HG03342 (cell line): Measurements from ENCODE around the gene RRM1.
"Not testable (repeated sequence)": the region's sequence is repeated elsewhere in the genome, so short reads cannot be mapped to it uniquely, and the experiment has no call there.

ENCODE experiments used
- ATAC-seq: cut with Tn5 transposase; IDR thresholded peaks from one replicate; pipeline ENCODE4 v1.9.1; 2021; ENCODE audit warnings: mild to moderate bottlenecking, moderate library complexity; ENCODE audit not compliant: unreplicated experiment

RRM1 gene

DNA sequence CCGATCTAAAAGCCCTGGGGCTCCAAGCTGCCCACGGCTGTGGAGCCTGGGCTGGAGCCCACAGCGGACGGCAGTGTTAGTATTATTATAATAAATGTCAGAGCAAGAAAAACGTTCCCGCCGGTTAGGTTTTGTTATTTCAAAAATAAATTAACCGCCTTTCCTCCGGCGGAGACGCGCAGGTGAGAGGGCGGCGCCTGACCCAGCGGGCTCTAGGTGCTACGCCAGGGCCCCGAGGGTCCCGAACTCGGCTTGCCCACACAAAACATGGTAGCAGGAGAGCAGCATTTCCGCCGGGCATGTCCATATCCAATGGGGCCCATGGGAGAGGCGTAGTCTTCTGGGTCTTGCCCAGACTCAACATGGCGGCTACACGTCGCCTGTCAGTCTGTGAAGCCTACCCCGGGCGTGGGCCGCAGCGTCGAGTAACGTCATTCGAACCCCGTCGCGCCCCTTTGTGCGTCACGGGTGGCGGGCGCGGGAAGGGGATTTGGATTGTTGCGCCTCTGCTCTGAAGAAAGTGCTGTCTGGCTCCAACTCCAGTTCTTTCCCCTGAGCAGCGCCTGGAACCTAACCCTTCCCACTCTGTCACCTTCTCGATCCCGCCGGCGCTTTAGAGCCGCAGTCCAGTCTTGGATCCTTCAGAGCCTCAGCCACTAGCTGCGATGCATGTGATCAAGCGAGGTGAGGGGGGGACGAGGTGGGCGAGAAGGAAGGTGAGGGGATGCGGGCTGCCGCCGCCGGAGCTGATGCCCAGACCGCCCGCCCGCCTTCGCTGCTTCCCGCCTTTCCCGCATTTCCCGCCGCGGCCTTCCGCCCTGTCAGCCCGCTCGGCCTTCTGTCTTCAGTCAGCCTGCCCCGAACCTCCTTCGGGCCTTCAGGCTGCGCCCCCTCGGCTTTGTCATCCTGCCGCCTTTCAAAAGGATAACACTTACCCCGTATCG, at the start of gene RRM1:
Gene RRM1 (plus strand): TSS at position 452 of the 944 bp plus-strand sequence. CDS start 214 bp downstream, at position 666.
- ATAC-seq = peak; percentile 95

DNA sequence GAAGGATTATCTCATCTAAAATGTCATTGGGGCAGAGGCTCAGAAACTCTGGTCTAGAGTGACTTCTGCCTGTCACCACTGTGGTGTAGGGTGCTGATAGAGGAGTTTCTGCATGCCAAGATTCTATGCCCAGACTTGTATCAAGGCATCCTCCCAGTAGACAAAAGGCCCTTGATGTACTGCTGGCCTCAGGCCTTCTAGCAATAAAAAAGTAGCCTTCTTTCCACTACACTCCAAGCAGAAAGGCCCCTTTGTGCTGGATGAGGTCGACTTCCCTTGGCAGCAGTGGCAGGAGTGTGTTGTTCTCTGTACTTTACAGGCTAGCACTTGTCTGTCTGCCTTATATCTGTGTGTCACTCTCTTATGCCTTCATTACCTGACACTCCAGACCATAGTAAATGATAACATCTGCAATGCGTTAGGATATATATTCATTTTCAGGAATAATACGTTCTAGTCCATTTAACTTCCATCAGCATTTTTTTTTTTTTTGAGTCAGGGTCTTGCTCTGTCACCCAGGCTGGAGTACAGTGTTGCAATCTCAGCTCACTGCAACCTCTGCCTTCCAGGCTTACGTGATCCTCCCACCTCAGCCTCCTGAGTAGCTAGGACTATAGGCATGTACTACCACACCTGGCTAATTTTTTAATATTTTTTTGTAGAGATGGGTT, 49.5 kb upstream of the RRM1 start:
- ATAC-seq = no peak

DNA sequence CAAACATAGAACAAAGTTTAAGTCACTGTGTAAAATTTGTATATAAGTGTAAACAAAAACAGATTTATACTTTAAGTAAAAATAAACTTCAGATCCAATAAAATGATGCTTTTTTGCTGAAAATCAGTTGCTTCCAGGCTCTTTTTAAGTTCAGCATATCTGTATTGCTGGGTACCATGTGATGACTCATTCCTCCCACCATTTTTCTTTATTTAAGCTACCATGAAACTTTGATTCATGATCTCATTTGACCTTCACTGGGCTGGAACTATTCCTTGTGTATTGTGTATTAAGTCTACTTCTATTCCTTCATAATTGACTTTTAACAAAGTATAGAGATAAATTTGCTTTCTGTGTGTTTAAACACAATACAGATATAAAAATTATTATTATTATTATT, 46.3 kb upstream of the RRM1 start:
- ATAC-seq = no peak

DNA sequence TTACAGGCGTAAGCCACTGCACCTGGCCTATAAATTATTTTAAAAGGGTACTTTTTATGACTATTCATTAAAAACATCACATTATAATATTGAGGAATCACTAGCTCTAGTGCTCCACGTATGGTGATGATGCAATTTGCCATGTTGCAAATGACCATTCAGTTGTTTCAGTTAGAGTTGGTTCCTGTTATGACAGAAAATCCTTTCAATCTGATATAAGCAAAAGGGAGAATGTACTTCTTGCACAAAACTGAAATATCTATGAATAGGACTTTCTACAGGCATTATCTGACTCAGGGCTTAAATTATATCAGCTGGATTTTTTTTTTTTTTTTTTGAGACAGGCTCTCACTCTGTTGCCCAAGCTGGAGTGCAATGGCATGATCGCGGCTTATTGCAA, 45.6 kb upstream of the RRM1 start:
- no peak for ATAC-seq

DNA sequence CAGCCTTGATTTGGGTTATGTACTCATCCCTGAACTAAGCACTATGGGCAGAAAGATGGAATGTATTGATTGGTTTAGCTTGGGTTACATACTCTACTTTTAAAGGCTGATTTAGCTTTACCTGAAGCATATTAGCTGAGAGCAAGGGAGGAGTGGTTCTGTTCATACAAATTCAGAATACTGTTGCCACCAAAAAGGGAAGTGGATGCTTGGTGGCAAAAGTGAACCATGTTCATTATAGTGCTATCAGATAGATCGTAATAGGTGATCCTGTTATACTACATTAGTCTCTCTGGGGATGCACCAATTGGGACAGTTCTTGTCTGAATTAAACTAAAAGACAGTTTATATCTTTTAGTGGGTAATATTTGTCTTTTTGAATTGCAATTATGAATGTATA, 44.5 kb upstream of the RRM1 start:
- no peak for ATAC-seq

DNA sequence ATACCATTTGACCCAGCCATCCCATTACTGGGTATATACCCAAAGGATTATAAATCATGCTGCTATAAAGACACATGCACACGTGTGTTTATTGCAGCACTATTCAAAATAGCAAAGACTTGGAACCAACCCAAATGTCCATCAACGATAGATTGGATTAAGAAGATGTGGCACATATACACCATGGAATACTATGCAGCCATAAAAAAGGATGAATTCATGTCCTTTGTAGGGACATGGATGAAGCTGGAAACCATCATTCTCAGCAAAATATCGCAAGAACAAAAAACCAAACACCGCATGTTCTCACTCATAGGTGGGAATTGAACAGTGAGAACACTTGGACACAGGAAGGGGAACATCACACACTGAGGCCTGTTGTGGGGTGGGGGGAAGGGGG, 41.4 kb upstream of the RRM1 start:
- not testable (repeated sequence) for ATAC-seq

DNA sequence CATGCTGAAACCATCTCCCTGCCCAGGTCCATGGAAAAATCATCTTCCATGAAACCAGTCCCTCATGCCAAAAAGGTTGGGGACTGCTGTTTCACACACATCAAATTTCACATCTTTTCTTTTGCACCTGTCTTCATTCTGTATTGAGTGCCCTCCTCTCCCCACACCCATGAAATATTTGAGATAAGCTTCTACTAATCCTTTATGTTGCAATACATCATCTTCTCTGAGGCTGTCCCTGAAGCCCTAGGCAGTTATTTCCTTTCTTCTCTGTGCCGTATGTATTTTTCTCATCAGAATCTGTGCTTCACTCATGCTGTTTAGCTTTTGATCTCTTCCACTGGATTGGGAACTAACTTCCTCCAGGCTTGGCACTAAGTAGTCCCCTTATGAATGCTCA, 40.0 kb upstream of the RRM1 start:
- ATAC-seq = no peak

DNA sequence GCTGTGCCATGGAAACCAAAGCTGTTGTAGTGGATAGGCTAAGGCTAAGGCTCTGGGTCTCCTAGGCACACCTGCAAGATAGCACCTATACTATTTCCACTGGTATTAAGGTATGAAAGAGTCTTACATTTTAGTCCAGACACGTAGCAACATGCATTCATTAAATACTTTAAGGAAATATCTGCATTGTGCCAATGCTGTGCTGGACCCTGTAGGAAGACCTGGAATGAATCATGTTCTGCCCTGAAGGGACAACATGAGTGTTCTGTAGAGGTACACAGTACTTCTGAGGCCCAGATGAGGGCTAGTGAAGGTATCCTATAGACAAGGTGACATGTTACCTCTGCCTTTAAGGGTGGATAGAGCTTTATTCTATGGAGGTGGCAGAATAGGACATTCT, 35.2 kb upstream of the RRM1 start:
- no peak for ATAC-seq

DNA sequence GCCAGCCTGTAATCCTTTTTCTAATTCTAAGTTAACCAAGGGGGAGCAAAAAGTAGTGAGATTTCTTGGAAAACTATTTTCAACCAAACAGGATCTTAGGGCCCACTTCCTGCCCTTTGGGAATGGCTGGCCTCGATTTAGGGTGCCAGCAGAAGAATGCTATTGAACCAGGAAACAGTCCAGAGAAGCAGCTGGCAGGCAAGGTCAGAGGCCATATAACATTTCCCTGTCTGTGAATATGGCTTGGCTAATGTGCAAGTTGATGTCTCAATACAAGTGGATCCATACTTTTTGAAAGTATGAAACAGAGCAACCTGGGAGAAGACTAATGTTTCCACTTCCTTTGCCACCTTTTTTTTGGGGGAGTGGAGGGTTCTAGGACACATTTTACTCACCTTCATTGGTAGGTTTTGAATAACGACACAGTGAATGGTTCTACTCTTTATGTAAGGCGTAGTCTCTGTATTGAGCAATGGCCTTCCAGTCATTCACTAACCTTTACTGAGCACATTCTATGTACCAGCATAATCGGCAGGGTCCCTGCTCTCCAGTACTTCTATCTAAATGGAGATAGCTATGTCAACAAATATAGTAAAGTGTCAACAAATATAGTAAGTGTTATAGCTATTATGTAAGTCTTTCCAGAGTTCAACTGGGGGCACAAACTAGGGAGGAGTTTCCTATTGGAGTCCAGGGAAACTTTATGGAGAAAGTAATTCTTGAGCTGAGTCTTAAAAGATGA, 34.2 kb upstream of the RRM1 start:
- no peak for ATAC-seq

DNA sequence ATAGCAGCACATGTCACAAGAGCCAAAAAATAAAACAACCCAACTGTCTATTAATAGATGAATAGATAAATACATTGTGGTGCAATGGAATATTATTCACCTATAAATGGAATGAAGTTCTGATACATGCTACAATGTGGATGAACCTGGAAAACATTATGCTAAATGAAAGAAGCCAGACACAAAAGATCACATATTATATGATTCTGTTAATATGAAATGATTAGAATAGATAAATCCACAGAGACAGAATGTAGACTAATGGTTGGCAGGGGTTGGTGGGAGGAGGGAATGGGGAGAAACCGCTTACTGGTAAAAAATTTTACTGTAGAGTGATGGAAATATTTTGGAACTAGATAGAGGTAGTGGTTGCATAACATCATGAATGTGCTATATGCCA, 32.9 kb upstream of the RRM1 start:
- no peak for ATAC-seq

DNA sequence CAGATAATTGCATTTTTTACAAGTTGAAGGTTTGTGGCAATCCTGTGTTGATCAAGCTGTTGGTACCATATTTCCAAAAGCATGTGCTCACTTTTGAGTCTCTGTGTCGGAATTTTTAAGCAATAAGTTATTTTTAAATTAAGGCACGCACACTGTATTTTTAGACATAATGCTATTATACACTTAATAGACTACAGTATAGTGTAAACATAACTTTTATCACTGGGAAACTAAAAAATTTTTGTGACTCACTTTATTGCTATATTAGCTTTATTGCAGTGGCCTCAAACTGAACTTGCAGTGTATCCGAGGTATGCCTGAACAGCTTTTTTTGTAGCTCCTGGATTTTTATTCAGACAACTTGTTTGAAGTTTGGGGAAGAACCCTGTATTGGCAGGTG, 31.3 kb upstream of the RRM1 start:
- no peak for ATAC-seq

DNA sequence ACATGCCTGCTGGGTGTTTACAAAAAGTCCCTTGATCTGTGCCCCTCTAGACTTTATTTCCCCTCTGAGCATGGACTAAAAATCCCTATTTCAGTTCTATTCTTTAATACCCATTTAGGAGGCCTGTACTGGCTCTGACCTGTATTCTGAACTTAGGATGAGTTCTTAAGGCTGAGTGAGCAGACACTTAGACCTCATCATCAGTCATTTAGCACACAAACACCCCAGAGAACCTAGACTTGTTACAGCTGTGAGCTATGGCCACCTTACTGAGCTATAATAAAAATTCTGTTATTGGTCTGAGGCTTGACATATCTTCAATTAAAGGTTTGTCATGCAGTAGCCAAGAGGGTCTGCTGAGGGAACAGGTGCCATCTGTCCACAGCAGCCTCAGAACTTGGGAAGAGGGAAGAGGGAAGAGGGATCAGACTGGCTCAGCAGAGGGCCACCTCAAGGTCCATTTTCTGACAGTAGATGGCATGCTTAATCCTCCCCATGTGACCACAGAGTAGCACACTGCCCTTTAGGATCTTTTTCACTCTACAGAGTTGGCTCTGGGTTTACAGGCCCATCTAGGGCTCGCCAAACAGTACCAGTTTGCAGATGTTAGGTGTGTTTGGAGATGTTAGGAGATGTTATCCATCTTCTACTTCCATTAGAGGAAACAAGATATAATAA, 30.2 kb upstream of the RRM1 start:
- ATAC-seq = no peak

DNA sequence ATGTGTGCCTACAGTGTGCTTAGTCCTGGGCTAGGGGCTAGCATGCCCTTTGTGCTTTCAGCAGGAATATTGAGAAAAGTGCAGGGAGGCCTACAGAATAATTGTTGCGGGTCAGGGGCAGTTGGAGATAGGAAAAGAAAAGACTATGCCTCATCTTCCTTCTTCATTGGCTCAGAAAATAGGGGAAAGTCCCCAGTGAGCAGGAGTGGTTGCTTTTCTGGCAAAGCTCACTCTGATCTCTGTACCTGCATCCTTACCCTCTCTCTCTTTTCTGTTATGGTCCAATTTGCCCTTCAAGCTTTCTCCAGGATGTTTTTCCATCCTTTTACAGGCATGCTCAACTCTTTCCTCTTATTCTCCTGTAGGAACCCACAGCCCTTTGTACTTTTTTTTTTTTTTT, 29.5 kb upstream of the RRM1 start:
- no peak for ATAC-seq

DNA sequence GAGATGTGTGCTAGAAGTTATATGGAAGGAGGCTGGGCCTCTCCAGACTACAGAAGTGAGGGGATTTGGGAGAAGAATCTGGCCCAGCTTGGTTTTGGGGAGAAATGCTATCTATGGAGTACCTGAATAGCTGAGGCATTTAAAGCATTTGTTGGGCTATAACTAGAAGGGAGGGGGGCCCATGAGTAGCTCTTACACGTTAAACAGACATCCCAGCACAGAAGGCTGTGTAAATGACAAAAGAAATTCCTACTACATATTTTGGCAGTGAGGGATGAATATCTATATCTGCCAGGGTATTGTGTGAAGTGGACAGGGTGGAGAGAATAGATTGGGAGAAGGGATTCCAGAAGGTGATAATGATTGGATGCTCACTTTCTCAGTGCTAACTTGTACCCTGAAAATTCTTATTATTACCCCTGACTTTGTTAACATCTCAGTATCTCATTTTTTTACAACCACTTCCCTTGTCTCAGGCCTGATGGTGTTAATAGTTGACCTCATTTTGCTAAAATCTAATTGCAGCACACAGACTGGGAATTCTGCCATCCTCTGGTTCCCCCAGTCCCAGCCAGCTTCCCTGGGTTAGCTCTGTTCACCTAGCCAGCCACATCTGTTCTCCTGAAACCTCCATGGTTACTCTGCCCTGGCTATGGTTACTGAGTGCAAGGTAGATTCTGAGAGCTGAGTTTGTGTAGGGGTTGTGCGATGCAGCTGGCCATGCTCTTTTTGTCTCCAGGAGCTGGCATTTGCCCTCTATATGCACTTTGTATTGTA, 28.8 kb upstream of the RRM1 start:
- ATAC-seq = no peak

DNA sequence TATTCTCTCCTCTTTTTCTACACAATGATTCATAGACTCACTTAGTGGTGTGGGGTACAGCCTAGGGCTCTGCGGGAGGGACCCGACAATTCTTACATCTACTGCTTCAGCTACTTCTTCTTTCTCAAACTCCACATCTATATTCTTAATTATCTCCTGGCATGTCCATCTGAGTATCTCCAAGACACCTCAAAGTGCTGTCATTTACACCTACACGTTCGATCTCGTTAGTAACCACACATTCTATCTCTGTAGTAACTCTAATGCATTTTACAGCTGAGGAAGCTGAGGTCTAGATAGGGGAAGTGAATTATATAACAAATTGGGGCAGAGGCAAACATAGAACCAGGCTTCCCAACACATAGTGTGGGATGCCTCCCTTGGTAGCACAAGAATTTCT, 27.7 kb upstream of the RRM1 start:
- no peak for ATAC-seq

DNA sequence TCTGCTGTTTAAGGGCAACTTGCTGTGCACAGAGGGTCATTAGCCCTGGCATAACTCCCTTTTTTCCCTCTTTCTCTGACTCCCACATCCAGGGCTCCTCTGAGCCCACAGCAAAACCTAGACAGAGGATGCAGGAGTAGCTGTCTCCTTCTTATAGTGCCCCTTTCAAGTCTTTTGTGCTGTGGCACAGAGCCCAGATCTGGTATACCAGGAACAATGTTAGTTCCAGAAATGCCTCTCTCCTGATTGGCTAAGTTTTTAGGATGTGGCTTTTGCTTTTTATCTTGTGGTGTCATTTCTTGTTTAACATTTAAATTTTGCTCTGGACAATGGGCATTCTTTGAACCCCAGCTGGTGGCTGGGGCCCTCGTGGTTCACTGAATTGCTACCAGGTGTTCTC, 25.6 kb upstream of the RRM1 start:
- ATAC-seq = no peak

DNA sequence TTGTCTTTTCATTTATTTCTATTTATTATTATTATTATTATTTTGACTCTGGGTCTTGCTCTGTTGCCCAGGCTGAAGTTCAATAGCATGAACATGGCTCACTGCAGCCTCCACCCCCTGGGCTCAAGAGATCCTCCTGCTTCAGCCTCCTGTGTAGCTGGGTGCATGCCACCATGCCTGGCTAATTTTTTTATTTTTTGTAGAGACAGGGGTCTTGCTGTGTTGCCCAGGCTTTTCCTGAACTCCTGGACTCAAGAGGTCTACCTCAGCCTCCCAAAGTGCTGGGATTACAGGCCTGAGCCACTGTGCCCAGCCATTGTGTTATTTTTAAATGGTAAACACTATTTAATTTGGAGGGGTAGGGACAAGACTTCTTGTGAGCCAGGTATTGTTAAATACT, 23.3 kb upstream of the RRM1 start:
- ATAC-seq = no peak

DNA sequence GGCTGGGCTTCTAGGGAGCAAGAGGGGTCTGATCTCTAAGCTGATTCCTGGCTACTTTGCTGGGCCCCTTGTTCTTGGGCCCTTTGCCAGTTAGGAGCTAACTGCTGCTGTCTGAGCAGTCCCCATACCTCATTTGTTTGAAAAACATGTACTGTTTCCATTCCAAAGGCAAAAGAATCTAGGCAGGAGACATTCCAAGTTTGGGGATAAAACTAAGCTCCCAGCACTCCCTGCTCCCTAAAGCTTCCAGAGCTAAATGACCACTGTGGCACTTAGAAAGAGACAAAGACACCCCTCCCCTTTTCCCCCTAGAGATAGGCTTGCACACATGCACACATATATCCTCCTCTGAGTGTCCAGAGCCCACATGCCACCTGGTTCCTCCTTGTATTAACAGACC, 22.7 kb upstream of the RRM1 start:
- no peak for ATAC-seq

DNA sequence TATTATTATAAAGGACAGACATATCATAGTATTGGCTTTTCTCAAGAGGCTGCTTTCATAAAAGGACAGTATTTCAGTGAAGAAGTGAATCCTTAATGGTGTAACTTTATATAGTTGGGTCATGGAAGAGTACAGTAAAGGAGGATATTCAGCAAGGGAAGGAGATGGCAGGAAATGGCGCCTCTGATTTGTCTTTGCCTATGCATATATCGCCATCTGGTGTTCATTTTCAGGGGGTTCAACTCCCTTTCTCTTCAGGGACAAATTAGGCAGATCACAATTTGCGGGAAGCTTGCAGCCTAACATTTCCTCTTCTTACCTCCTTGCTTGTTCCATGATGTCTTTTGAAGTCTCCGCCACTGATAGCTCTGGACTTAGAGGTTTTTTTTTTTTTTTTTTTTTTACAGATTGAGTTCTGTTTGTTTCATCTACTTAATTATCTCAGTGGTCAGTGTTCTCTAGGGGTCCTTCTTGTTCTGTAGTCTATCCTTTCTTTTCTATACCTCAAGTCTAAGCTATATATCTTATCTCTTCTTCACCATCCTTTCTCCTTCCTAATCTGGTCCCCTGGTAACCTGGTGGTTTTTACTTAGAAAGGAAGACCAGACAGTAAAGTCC, 21.8 kb upstream of the RRM1 start:
- peak; percentile 64 for ATAC-seq

DNA sequence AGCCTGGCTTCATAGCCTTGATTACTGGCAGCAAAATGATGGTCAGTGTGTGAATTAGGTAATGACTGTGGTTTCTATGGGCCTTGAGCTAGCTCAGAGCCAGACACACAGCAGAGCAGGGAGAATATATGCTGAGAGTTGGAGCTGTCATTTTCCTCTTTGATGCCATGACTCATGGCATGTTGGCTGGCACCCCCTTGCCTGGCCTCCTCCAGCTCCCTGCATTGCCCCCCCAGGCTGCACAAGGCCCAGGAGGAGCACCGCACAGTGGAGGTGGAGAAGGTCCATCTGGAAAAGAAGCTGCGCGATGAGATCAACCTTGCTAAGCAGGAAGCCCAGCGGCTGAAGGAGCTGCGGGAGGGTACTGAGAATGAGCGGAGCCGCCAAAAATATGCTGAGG, 20.3 kb upstream of the RRM1 start:
- ATAC-seq = no peak
